Motor neuron (in vitro differentiated cells): ENCODE results near the gene SND1. TPM values are rescaled to one million over a fixed set of nuclear protein-coding genes. Genes with fewer than 3 reads are reported as not detected.

Experiments
- ATAC-seq, 8 experiments: fragments of 200-7000 bp; cut with Tn5 transposase; replicated peaks in 6 of 8; 2 replicates each; pipeline ENCODE4 v1.8.0; 2021; ENCODE audit warnings: mild to moderate bottlenecking in 8 of 8, moderate library complexity in 8 of 8
- H3K27ac ChIP-seq, 2 donors: fragments of 250-450 bp; sonication (Bioruptor Pico); 2 replicates each; pipeline ENCODE4 v1.9.0; 2021; ENCODE audit warnings: antibody characterized with exemption in 2 of 2, mild to moderate bottlenecking in 2 of 2, moderate library complexity in 1 of 2
- H3K4me1 ChIP-seq, 2 donors: fragments of 250-450 bp; sonication (Bioruptor Pico); replicated peaks in 1 of 2; 2 replicates each; pipeline ENCODE4 v1.6.1; 2021; ENCODE audit warnings: antibody characterized with exemption in 2 of 2, mild to moderate bottlenecking in 2 of 2, moderate library complexity in 1 of 2
- H3K4me3 ChIP-seq, 5 donors: fragments of 250-450 bp; sonication (Bioruptor Pico); 2 replicates each; pipeline ENCODE4 v1.9.0; 2021; ENCODE audit warnings: antibody characterized with exemption in 5 of 5, mild to moderate bottlenecking in 5 of 5, moderate library complexity in 4 of 5
- WGBS, 10 experiments: fragments of 450-650 bp; shearing (Covaris generic); methylation state at CpG; one replicate each; pipeline ENCODE4 v1.0.0; 2022; 5-methylcytosine and 5-hydroxymethylcytosine counted together
- in situ Hi-C, 9 experiments: fragments of 400-800 bp; cut with MboI; loops; one replicate each; pipeline ENCODE4 v1.15.0; 2021; ENCODE audit warnings: low sequenced_read_pairs in 9 of 9, low pct_unique_long_range_greater_than_20kb in 2 of 9; ENCODE audit not compliant: unreplicated experiment in 9 of 9
- total RNA-seq, 8 experiments: library from RNA; unstranded; fragments of 300-600 nt; gene quantifications; 2 replicates each; pipeline versions ENCODE4 v1.2.3 to v1.2.4, GENCODE V29; 2022

The SND1 gene
- total RNA-seq, 8 experiments from 2014 or later: 125 to 296 (median 182) TPM

- 20 to 100% (median 71%) methylated on average over 1 to 9 of the region's 12 CpGs; no CpG with 5 or more reads in 1 of the 10 experiments for WGBS, 10 experiments
- peaks cover 27 to 32% of the 10 kb centered on the region in 2 donors for H3K4me1 ChIP-seq
- in situ Hi-C loops: no loop called here
- peak in 4 of 8 experiments; percentile 9 to 36 (median 25) for ATAC-seq
- H3K27ac ChIP-seq: peak overlapping the region in 1 of 2 donors; percentile 36
- H3K4me3 ChIP-seq: no peak overlapping the region
Observed at GRCh38 chr7:128075242-128076095, 423.5 kb downstream of the SND1 start.

- peak overlapping the region in 1 of 2 donors; percentile 9 for H3K27ac ChIP-seq
- peaks cover 30 to 36% of the 10 kb centered on the region in 2 donors for H3K4me1 ChIP-seq
- no peak overlapping the region for H3K4me3 ChIP-seq
- ATAC-seq: peak in 4 of 8 experiments; percentile 27 to 51 (median 42)
- in situ Hi-C loops: no loop called here
- 41 to 90% (median 83%) methylated on average over 2 to 7 of the region's 8 CpGs; no CpG with 5 or more reads in 5 of the 10 experiments for WGBS, 10 experiments
Observed at GRCh38 chr7:128076196-128076795, 424.3 kb downstream of the SND1 start.

- in situ Hi-C loops: no loop called here
- Histone ChIP-seq H3K4me3 (no peak overlapping the region), H3K4me1 (peaks cover 36 to 41% of the 10 kb centered on the region in 2 donors), H3K27ac (peak overlapping the region in 1 of 2 donors; percentile 9)
- 47 to 80% (median 70%) methylated on average over 1 to 3 of the region's 7 CpGs; no CpG with 5 or more reads in 5 of the 10 experiments for WGBS, 10 experiments
- peak in 7 of 8 experiments; percentile 13 to 76 (median 47) for ATAC-seq
Observed at GRCh38 chr7:128076796-128077271, 424.8 kb downstream of the SND1 start.

GRCh38 chr7:128078309-128078708 is 426.3 kb downstream of the SND1 start:
- no peak for ATAC-seq
- in situ Hi-C loops: no loop called here
- no peak overlapping the region for H3K4me3 ChIP-seq
- no peak overlapping the region for H3K27ac ChIP-seq
- H3K4me1 ChIP-seq: peaks cover 47 to 56% of the 10 kb centered on the region in 2 donors
- WGBS, 10 experiments: 100% methylated on average over 2 of the region's 3 CpGs; no CpG with 5 or more reads in 9 of the 10 experiments

- H3K4me1 ChIP-seq: peaks cover 60 to 64% of the 10 kb centered on the region in 2 donors
- H3K4me3 ChIP-seq: no peak overlapping the region
- in situ Hi-C loops: no loop called here
- ATAC-seq: no peak
- 90 to 92% (median 91%) methylated on average over 2 to 6 of the region's 7 CpGs; no CpG with 5 or more reads in 6 of the 10 experiments for WGBS, 10 experiments
- no peak overlapping the region for H3K27ac ChIP-seq
Observed at GRCh38 chr7:128080169-128080568, 428.2 kb downstream of the SND1 start.

- 75 to 100% (median 90%) methylated on average over 1 to 4 of the region's 11 CpGs; no CpG with 5 or more reads in 6 of the 10 experiments for WGBS, 10 experiments
- Histone ChIP-seq H3K27ac (peak overlapping the region in 1 of 2 donors; percentile 6), H3K4me3 (no peak overlapping the region), H3K4me1 (peaks cover 56 to 61% of the 10 kb centered on the region in 2 donors)
- no peak for ATAC-seq
- in situ Hi-C loops: no loop called here
Observed at GRCh38 chr7:128081351-128081750, 429.4 kb downstream of the SND1 start.

- ATAC-seq: peak in 2 of 8 experiments; percentile 2 to 8
- in situ Hi-C loops: no loop called here
- peaks cover 51 to 56% of the 10 kb centered on the region in 2 donors for H3K4me1 ChIP-seq
- no peak overlapping the region for H3K4me3 ChIP-seq
- 24 to 100% (median 60%) methylated on average over 1 to 2 of the region's 8 CpGs; no CpG with 5 or more reads in 5 of the 10 experiments for WGBS, 10 experiments
- H3K27ac ChIP-seq: peak overlapping the region in 1 of 2 donors; percentile 6
Observed at GRCh38 chr7:128081808-128082207, 429.8 kb downstream of the SND1 start.

GRCh38 chr7:128082431-128082830 is 430.4 kb downstream of the SND1 start:
- Histone ChIP-seq H3K4me1 (peaks cover 46 to 50% of the 10 kb centered on the region in 2 donors), H3K27ac (no peak overlapping the region), H3K4me3 (no peak overlapping the region)
- ATAC-seq: no peak
- WGBS, 10 experiments: 13 to 100% (median 63%) methylated on average over 1 to 4 of the region's 8 CpGs; no CpG with 5 or more reads in 5 of the 10 experiments
- in situ Hi-C loops: no loop called here

GRCh38 chr7:128084896-128085608 is 433.1 kb downstream of the SND1 start:
- Histone ChIP-seq H3K4me3 (no peak overlapping the region), H3K4me1 (peaks cover 46 to 50% of the 10 kb centered on the region in 2 donors), H3K27ac (peak overlapping the region; percentile 62 to 88)
- 20 to 72% (median 54%) methylated on average over 1 to 4 of the region's 10 CpGs; no CpG with 5 or more reads in 4 of the 10 experiments for WGBS, 10 experiments
- peak in 6 of 8 experiments; percentile 58 to 95 (median 94) for ATAC-seq
- in situ Hi-C loops: no loop called here

- Histone ChIP-seq H3K27ac (no peak overlapping the region), H3K4me1 (peaks cover 12 to 17% of the 10 kb centered on the region in 2 donors), H3K4me3 (no peak overlapping the region)
- no peak for ATAC-seq
- in situ Hi-C loops: no loop called here
- 20 to 94% methylated on average over 2 to 4 of the region's 10 CpGs; no CpG with 5 or more reads in 8 of the 10 experiments for WGBS, 10 experiments
Observed at GRCh38 chr7:128090492-128090891, 438.5 kb downstream of the SND1 start.

GRCh38 chr7:128091106-128091505 is 439.1 kb downstream of the SND1 start:
- WGBS, 10 experiments: 20 to 100% (median 96%) methylated on average over 1 to 3 of the region's 3 CpGs; no CpG with 5 or more reads in 4 of the 10 experiments
- no peak for ATAC-seq
- Histone ChIP-seq H3K4me1 (peaks cover 7 to 11% of the 10 kb centered on the region in 2 donors), H3K4me3 (no peak overlapping the region), H3K27ac (no peak overlapping the region)
- in situ Hi-C loops: no loop called here

GRCh38 chr7:128092221-128092620 is 440.2 kb downstream of the SND1 start:
- H3K4me3 ChIP-seq: no peak overlapping the region
- ATAC-seq: no peak
- in situ Hi-C loops: no loop called here
- H3K27ac ChIP-seq: no peak overlapping the region
- peaks cover 7 to 10% of the 10 kb centered on the region in 2 donors for H3K4me1 ChIP-seq
- WGBS, 10 experiments: 74 to 100% (median 96%) methylated on average over 1 to 4 of the region's 5 CpGs; no CpG with 5 or more reads in 2 of the 10 experiments
